ENCODE measurements around the gene ART5. TPM values are rescaled to one million over a fixed set of nuclear protein-coding genes. Genes with fewer than 3 reads are reported as not detected.
A peak's percentile ranks its signal among the peaks of the same experiment; 100 is the strongest.

The ART5 gene
- total and polyA plus RNA-seq, 10 donors: not detected

DNA sequence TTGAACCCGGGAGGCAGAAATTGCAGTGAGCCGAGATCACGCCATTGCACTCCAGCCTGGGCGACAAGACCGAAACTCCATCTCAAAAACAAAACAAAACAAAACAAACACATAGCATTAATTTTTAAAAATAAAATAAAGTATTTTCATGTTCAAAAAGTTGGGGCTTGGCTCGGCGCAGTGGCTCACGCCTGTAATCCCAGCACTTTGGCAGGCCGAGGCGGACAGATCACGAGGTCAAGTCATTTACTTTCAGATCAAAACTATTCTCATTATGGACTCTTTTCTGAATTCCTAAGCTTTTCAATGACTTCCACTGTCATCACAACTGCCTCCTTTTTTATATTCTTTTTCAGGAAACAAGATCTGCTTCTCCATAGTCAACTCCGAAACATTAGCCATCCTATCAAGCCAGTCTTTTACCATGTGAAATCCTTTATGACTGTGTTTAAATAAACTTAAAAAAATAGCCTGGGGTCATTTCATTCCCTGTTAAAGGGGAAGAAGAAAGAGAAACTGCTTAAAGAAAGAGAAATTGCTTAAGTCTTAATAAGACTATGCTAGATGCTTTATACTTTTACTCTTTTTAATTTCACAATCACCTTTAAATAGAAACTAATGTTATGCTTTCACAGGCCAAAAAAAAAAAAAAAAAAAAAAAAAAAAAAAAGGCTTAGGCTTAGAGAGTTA, 42.5 kb upstream of the ART5 start:
- intact Hi-C loops (cut with DNase I; ENCODE audit: low total_unique reads): no loop called here

DNA sequence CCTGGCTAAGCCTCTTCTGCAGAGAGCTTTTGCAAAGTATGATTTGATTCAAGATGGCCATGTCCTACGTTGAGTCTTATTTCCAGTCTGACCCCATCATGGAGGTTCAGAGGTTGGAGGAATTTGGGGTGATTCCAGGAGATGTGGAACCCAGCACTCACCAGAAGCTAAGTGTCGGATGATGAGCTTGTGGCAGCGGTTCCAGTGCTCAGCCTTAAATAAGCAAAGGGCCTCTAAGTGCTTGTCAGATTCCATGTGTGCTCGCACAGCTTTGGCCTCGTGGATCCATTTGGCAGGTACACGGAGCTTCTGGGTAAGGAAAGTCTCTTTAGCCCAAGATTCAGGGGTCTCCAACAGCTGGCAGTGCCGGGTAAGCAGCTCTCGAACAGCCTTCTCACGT, 41.2 kb upstream of the ART5 start:
- Histone ChIP-seq H3K9me3 (no peaks in the 10 kb centered on the region), H3K4me1 (no peaks in the 10 kb centered on the region), H3K27me3 (replicated peaks in 1 of 7) (no peaks in the 10 kb centered on the region), H3K36me3 (peaks cover 7 to 100% (median 96%) of the 10 kb centered on the region in 6 donors), H3K27ac (no peak overlapping the region), H3K4me3 (no peak overlapping the region)
- intact Hi-C loops (cut with DNase I; ENCODE audit: low total_unique reads): no loop called here
- WGBS, 5 donors: 93 to 99% (median 97%) methylated on average over 9 of the region's 9 CpGs
- TF ChIP-seq POLR2AphosphoS5 (IDR thresholded peaks at IDR 0.05): no peak
- TF ChIP-seq POLR2A (IDR thresholded peaks at IDR 0.05): no peak
- TF ChIP-seq, protein P1, sequence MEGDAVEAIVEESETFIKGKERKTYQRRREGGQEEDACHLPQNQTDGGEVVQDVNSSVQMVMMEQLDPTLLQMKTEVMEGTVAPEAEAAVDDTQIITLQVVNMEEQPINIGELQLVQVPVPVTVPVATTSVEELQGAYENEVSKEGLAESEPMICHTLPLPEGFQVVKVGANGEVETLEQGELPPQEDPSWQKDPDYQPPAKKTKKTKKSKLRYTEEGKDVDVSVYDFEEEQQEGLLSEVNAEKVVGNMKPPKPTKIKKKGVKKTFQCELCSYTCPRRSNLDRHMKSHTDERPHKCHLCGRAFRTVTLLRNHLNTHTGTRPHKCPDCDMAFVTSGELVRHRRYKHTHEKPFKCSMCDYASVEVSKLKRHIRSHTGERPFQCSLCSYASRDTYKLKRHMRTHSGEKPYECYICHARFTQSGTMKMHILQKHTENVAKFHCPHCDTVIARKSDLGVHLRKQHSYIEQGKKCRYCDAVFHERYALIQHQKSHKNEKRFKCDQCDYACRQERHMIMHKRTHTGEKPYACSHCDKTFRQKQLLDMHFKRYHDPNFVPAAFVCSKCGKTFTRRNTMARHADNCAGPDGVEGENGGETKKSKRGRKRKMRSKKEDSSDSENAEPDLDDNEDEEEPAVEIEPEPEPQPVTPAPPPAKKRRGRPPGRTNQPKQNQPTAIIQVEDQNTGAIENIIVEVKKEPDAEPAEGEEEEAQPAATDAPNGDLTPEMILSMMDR (IDR thresholded peaks at IDR 0.05 in 8 of 11, conservative IDR thresholded peaks at IDR 0.05 in 3 of 11): no peak
- no peak for DNase-seq

More for the DNA sequence above, 42.5 kb upstream of the ART5 start:
- WGBS, 5 donors: 84 to 94% (median 88%) methylated on average over 12 of the region's 12 CpGs
- Histone ChIP-seq H3K27me3 (replicated peaks in 1 of 7) (no peaks in the 10 kb centered on the region), H3K27ac (peak overlapping the region in 1 of 8 donors; percentile 15), H3K36me3 (peaks cover 2 to 100% (median 95%) of the 10 kb centered on the region in 6 donors), H3K4me3 (no peak overlapping the region), H3K4me1 (no peaks in the 10 kb centered on the region), H3K9me3 (no peaks in the 10 kb centered on the region)
- DNase-seq: no peak
- TF ChIP-seq, protein P1 (IDR thresholded peaks at IDR 0.05 in 8 of 11, conservative IDR thresholded peaks at IDR 0.05 in 3 of 11): no peak
- TF ChIP-seq POLR2AphosphoS5 (IDR thresholded peaks at IDR 0.05): no peak
- no peak for TF ChIP-seq POLR2A (IDR thresholded peaks at IDR 0.05)

DNA sequence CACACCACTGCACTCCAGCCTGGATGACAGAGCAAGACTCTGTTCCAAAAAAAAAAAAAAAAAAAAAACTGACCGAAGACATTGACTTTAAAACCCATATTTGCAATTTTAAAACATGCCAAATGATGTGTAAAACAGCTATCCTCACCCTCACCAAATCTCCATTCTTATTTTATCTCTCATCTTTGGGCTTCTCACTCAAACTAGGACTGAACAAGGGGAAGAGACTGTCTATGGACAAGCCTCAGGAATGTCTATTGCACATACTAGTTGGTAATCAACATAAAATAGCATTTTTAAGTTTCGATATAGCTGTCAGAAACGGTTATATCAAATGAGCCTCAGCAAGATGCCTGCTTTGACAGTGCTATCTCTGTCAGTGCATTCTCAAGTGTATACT, 37.3 kb upstream of the ART5 start:
- no peaks in the 10 kb centered on the region for H3K9me3 ChIP-seq
- no peaks in the 10 kb centered on the region for H3K4me1 ChIP-seq
- no peaks in the 10 kb centered on the region for H3K27me3 ChIP-seq (replicated peaks in 1 of 7)
- peaks cover 11 to 100% (median 98%) of the 10 kb centered on the region in 6 donors for H3K36me3 ChIP-seq
- H3K4me3 ChIP-seq: no peak overlapping the region
- TF ChIP-seq POLR2AphosphoS5 (IDR thresholded peaks at IDR 0.05): no peak
- TF ChIP-seq, protein P1 (IDR thresholded peaks at IDR 0.05 in 8 of 11, conservative IDR thresholded peaks at IDR 0.05 in 3 of 11): no peak
- TF ChIP-seq POLR2A (IDR thresholded peaks at IDR 0.05): no peak
- DNase-seq: no peak
- intact Hi-C loops (cut with DNase I; ENCODE audit: low total_unique reads): no loop called here
- WGBS, 5 donors: 93 to 99% (median 98%) methylated on average over 3 of the region's 3 CpGs
- no peak overlapping the region for H3K27ac ChIP-seq

DNA sequence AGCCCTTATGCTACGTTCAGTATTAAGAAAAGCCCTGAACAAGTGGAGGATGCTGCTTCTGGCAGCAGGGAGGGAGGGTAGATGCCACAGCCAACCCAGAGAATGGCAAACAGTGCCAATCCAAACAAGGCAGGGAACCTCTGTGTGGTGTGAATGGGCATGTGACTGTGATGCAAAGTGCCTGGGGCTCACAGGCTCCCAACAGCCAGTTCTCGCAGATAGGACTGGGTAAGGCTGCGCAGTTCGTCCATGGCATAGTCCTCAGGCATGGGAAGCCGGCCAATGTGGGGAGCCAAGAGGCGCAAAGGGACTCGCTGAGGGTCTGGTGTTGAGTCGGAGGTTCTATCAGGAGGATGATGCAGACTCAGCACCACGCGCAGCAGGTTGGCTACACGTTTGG, 34.2 kb upstream of the ART5 start:
- H3K9me3 ChIP-seq: no peaks in the 10 kb centered on the region
- TF ChIP-seq POLR2AphosphoS5 (IDR thresholded peaks at IDR 0.05): no peak
- TF ChIP-seq, protein P1 (IDR thresholded peaks at IDR 0.05 in 8 of 11, conservative IDR thresholded peaks at IDR 0.05 in 3 of 11): no peak
- TF ChIP-seq POLR2A (IDR thresholded peaks at IDR 0.05): no peak
- no peaks in the 10 kb centered on the region for H3K4me1 ChIP-seq
- H3K27me3 ChIP-seq (replicated peaks in 1 of 7): no peaks in the 10 kb centered on the region
- no peak for DNase-seq
- intact Hi-C loops (cut with DNase I; ENCODE audit: low total_unique reads): no loop called here
- WGBS, 5 donors: 97 to 99% (median 98%) methylated on average over 11 of the region's 11 CpGs
- H3K27ac ChIP-seq: no peak overlapping the region
- no peak overlapping the region for H3K4me3 ChIP-seq
- H3K36me3 ChIP-seq: peaks cover 11 to 100% (median 96%) of the 10 kb centered on the region in 6 donors
